GM18873 (cell line): ENCODE measurements around the gene LRP2.

Source experiments
- ATAC-seq: cut with Tn5 transposase; IDR thresholded peaks from one replicate; pipeline ENCODE4 v1.9.1; 2021; ENCODE audit warnings: mild to moderate bottlenecking, moderate library complexity, moderate number of reproducible peaks; ENCODE audit not compliant: unreplicated experiment, low FRiP score

LRP2 gene

DNA sequence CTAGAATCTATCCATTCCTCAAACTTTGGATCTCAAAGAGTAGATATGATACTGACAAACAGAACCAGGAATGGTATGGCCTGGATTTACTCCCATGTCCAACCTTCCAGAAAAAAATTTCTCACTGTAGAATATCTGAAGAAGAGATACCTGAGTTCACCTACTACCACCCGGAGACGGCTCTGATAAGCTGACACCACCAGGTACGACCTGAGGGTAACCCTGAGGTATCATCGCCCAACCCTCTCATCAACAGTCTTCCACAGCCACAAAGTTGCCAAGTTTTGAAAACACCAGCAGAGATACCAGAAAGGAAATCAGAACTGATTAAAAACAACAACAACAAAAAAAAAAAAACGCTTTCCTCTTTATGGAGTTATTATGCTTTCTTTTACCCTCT, 102.9 kb downstream of the LRP2 start:
- ATAC-seq, result no peak

DNA sequence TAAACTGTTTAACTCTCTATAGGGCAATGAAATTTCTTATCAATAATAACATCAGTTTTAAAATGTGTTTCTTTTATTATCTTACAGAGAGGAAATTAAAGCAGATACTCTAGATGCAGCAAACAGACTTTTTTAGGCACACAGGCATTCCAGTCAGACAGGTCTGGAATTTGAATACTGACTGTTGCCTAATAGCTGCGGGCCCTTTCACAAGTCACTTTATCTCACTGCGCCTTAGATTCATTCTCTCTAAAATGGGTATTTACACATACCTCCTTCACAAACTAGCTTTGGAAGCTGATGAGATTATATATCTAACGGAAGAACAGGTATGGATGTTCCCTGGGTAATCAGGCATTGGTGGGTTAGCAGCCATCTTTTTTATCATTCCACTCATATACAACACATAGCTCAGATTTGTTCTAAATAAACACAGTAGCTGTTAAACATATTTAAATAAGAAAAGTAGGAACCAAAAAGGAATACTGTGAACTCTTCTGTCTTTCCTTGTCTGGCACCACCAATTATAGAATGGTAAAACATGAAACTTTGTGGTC, 104.2 kb downstream of the LRP2 start:
- ATAC-seq, result no peak

DNA sequence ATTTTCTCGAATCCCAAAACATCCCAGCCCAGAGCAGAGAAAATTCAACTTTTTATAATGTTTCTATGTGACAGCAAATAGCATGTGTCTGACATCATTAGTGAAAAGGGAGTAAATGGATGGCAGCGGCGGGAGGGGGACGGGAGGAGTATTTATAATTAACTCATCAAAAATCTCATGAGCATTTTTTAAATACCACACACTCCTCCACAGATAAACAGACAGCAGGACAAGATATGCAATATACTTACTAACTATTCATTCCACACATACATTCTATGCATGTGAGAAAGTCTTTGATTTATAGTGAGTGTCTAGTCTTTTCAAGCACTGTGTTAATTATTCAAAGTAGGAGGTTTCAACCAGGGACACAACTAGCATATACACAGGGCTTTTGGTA, 107.6 kb downstream of the LRP2 start:
- ATAC-seq, result no peak

DNA sequence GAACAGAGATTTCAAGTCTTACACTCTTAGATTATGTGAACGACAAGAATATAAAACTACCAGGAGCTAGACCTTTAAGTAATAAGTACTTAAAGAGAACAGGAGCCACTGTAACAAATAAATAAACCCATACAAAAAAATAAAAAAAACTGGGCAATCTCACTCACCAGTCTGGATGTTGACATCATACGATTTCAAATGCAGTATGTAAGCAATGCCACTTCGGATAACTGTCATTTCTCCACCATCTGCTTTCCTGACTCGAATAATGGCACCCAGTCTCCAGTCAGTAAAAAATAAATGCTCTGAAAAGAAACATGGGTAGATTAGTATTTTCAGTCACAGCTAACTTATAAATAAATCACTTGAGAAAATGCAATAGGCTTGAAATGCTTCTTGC, 115.1 kb downstream of the LRP2 start:
- no peak for ATAC-seq

DNA sequence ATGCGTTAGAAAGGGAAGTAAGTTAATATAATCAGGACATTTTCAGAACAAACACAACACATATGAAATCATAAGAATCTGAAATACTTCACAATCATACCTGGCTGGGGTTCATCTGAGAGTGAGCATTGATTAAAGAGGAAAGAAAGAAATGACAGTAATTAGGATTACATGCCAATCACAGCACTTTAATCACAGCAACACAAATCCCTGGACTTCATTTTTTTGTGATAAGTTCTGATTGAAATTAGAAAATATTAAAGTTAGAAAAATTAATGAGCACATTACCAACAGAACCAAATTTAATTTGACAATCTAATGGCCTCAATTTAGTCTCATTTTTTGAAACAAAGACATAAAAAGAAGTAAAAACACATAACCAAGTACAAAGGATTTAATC, 121.9 kb downstream of the LRP2 start:
- ATAC-seq, result no peak

DNA sequence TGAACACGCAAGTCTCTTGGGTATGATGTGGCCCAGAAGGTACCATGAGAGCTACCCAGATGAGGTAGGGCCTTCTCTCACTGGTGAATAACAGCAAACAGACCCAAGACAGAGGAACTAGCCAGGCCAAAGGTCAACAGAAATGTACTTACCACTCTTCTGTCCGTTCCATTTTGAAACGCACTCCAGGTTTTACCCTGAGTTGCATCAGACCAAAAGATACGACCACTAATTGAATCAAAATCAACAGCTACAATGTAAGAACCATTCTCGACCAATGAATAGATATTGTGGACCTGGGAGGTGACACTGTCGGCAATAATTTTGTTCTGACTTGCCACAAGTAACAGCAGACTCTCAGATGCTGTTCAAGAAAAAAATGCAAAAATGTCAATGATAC, 124.4 kb downstream of the LRP2 start:
- ATAC-seq, result no peak

DNA sequence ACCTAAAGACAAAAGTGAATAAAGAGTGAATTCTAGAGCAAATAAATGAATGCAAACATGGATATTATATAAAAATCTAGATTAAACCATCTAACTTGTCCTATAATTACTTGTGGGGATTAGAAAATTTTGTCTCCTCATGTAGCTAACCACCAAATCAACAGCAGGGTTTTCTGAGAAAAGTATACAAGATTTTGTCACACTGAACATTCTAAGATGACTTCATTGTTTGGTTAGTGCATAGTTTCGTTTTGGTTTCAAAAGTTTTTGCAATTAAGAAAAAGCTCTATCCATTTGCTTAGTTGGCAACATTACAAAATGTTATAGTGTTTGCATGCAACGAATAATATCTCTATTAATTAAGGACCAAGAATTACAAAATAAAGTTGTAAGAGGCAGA, 125.0 kb downstream of the LRP2 start:
- no peak for ATAC-seq

DNA sequence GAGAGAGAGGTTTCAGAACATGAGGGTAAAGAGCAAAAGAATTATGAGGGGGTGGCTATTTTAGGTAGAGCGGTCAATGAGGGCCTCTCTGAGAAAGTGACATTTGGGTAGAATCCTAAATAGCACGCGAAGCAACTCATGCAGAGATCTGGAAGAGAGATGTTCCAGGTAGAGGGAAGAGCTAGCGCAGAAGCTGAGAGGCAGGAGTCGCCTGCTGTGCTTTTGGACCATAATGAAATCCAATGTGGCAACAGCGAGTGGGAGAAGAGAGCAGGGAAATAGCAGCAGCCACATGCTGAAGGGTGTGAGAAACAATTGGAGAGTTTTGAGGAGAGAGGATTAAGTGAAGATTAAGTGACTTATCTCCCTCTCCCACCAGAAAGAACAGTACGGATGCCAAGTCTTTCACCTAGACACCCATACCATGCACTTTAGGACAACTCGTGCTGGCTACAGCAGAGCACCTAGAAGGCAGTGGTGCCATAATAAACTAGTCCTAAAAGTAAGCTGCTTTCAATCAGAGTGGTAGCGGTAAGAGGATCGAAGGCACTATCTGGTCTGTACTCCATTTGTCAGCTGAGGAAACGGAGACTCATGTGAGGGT, 129.7 kb downstream of the LRP2 start:
- no peak for ATAC-seq

DNA sequence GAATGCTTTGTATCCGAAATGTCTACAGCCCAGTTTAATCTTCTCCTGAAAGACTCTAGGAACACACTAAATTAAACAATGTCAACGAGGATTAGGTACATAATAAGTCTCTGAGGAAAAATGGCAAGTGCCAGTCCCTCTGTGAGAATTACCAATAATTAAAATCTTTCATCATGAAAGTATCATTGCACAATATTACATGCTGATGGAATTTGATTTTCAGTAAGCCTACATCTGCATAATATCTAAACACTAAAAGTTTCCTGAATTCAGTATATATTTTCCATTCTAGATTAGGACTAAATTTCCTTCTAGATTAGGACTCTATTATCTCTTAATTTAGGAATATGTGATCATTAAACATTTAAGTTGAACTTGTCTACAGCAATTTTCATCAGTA, 132.1 kb downstream of the LRP2 start:
- ATAC-seq, result no peak

DNA sequence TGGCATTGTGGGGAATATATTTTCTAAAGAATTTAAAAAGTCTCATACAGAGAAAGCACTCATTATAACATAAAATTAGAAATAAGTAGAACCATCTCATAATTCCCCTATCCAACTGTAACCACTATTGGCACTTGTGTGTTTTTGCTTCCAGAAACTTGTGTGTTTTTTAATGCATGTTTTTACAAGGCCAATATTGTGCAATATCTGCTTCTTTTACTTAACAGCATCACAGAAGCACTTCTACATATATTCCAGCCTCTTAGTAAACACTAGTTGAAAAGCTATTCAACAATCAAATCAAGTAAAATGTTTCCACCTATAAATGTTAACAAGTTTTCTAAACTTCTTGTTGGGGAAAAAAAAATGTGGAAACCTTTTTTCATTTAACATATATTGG, 132.7 kb downstream of the LRP2 start:
- ATAC-seq, result no peak

DNA sequence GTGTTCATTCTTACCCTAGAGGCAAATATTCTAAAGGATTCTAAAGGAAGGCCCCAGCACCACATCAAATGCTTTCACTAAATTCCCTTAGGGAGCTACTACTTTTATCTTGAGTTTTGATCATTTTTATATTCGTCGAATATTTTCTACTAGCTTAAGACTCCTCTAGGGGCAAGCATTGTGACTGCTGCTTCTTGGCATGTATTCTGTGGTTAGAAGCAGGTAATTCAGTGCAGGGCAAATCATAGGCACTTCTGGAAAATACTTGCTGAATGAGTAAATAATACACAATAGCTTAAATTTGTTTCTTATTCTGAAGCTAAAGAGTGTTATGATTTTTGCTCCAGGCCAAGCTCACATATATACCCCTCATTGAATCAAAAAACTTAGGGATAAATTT, 136.4 kb downstream of the LRP2 start:
- ATAC-seq, result no peak

DNA sequence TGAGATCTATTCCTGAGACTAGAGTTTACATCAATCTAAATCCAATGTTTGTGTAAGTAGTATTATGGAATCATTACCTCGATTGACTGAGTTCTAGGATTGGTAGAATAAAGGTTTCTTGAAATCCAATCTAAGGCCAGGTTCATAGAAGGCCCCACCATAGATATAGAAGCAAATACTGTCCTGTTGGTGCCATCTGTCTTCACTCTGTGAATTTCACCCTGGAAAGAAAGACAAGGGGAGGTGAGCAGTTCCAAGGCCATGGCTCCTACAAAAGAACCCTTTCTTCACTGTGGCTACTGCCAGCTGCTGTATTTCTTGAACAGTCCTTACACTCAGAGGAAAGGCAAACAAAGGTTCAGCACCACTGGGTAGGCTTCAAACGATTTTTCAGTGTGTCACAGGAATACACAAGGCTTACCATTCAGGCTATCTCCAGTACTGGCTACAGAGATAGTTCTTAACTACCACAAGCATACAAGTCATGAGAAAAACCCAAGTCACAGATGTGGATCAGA, 137.0 kb downstream of the LRP2 start:
- no peak for ATAC-seq

DNA sequence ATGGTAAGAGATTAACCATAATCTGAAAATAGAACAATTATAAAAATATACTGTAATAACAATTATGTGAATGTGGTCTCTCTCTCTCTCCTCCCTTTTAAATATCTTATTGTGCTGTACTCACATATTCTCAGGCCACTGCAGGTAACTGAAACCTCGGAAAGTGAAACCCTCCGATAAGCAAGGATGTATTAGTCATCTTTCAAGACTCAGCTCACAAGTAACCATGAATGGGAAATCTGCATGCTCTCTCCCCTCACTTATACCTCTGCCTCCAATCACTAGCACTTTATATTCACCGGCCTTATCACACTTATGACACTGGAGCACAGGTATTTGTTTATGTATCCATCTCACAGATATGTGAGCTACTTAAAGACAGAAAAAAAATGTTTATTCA, 139.7 kb downstream of the LRP2 start:
- ATAC-seq, result no peak

DNA sequence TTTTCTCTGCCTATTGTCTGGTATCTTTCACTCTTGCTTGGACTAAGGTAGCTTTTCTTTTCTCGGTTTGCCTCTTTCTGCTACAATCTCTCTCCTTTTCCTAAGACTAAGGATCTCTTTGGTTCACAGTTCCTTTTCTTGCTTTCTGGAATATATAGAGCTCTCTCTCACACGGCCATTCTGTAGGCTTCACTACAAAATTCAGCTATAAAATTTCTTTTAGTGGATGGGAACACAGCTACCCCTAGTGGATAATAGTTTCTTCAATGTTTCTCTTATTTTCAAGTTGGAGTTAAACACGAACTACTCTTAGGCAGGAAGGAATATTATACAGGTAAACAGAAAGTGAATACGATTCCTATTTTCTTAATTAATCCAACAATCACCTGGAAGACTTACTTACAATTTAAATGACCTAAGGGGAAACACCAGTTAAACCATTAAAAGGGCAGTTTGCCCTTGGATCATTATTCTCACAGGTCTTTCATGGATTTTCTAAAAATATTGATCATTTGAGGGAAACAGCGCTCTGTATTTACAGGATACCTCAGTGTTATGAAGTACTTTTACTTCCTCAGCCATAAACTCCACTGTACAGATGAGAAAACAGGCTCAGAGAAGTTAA, 140.5 kb downstream of the LRP2 start:
- ATAC-seq, result no peak

DNA sequence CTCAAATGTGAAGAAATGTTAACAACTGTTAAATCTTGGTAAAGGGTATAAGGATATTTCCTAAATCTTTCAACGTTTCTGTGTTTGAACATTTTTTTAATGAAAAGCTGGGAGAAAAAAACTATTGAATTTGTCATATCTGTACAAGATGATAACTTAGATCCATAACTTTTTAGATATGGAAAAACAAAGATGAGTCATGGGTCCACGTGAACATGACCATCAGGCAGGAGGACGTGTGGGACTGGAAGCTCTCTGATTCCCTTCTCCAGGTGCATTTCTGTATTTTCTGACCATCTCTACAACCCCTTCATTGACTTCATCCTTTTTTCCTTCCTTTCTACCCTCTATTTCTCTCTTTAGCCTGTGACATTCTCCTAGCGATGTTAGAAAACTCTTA, 151.4 kb downstream of the LRP2 start:
- ATAC-seq, result no peak

DNA sequence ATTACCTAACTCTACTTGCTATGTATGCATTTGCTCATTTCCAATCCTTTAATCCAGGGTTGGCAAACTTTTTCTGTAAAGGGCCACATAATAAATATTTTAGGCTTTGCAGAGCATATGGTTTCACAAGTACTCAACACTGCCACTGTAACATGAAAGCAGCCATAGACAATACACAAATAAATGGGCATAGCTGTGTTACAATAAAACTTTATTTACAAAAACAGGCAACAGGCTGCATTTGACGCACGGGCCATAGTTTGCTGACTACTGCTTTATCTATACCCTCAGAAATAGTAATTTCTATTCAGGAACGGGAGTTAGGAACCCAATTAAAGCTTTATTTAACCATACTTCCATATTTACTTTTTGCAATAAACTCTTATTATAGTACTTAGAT, 154.3 kb downstream of the LRP2 start:
- no peak for ATAC-seq

DNA sequence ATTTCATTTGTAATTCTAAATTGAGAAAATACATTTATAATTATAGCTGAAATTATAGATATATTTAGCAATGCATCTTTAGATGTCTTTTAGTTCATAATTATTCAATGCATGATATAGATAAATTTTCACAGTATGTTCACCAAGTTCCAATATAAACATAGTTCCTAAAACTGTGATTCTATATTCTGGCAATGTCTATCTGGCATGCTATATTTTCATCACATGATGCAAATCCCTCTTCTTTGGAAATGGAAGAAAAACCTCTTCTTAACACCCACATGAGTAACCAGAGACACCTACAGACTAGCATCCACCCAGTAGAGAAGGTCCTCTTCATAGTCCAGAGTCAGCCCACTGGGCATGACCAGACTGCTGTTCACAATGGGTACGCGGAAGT, 157.2 kb downstream of the LRP2 start:
- no peak for ATAC-seq

DNA sequence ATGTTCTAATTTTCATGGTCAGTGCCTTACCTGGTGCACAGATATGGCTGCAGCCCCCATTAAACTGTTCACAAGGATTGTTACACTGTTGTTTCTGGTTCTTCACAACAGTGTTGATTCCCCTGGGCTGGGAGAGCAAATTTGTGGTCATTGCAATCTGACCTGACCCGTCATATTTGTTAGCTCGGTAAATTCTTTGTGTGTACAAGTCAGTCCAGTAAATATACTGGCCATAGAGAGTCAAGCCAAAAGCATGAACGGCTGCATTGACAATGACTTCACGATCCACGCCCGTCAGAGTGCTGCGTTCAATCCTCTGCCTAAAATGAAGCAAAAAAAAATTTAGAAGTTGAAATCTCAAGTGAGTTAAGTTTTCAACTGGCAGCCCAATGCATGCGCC, 158.4 kb downstream of the LRP2 start:
- no peak for ATAC-seq

DNA sequence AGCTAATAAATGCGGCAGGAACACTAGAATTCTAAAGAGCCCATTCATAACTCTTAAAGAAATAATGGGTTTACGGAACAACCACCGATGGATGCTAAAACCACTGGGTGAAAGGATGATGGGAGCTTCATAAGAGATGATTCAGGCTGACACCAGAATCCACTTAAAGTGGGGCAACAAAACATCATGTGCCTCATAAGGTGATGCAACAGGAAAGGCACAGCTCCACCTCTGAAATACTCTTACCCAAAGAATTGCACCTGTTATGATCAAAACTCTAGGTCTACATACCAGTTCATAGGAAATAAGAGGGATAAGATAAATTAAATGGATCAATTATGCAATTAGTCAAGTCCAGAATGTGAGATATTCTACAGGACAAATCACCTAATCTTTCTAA, 161.6 kb downstream of the LRP2 start:
- ATAC-seq, result no peak

DNA sequence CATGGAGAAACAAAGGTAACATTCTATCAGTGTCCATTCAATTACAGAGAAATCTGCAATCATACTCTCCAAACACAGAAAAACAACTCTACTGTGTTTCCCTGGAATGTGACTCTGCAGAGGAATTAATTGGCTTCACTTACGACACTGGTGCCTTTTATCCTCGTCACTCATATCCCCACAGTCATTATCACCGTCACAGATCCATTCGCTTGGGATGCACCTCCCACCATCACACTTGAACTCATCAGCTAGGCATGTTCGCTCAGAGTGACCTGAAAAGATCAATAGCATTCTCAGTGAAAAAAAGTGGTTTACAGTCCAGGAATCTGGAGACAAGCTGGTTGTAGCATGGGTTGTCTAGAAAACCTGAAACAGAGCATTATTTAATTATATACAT, 168.7 kb downstream of the LRP2 start:
- no peak for ATAC-seq

DNA sequence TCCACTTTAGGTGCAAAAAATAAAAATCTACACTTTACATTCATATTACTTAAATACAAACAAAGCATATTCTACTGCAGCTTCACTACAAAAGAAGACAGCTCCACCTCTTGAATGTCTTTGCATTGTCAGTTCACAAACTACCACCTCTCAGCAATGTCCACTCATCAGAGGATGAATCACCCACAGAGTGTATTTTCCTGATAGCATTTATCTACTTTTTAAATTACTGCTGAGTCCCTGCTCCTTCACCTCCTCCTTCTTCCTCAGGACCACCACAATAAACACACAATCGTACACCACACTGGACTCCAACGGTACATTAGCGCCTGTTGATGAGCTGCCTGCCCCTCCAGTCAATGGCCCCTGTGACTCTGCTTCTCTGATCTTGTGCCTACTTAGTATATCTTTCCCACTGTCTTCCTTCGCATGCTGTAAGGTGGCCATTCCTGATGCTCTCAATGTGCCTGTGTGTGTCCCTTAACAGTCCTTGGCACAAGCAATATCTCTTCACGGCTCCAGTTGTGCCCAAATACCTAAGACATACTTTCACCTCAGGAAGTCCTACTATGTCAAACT, 172.0 kb downstream of the LRP2 start:
- ATAC-seq, result no peak

DNA sequence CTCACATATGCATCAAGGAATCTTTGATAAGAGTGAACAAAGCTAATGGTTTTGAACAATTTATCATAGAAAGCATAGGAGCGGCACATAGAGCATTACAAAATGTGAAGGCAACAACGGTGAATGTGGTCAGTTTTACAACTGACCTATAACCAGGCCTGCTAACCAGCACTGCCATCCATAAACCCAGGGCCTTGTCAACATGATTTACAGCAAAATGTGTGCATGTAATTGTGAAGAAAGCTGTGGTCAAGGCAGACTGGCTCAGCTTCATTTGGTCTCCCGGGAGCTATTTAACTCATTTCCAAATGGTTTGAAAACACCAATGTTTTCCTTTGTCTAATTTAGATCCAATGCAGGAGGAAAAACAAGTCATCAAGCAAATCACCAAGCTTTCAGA, 173.2 kb downstream of the LRP2 start:
- no peak for ATAC-seq
